Left ventricle myocardium inferior (tissue), 1 donor: ENCODE data around the gene FOXJ3. TPM values are rescaled to one million over a fixed set of nuclear protein-coding genes. Genes with fewer than 3 reads are reported as not detected.

ENCODE experiments used
- DNase-seq: peaks from one replicate; pipeline ENCODE4 v3.0.0-alpha.2; 2020
- H3K27ac ChIP-seq: fragments of 200-600 bp; replicated peaks from 2 replicates; pipeline ENCODE4 v1.8.0; 2021
- H3K27me3 ChIP-seq: fragments of 200-600 bp; 2 replicates; pipeline ENCODE4 v1.8.0; 2021; ENCODE audit warnings: low read depth
- H3K36me3 ChIP-seq: fragments of 200-600 bp; 2 replicates; pipeline ENCODE4 v1.8.0; 2021
- H3K4me1 ChIP-seq: fragments of 200-600 bp; 2 replicates; pipeline ENCODE4 v1.8.0; 2021
- H3K4me3 ChIP-seq: fragments of 200-600 bp; 2 replicates; pipeline ENCODE4 v1.8.0; 2021; ENCODE audit warnings: mild to moderate bottlenecking, moderate library complexity
- H3K9me3 ChIP-seq: fragments of 200-600 bp; replicated peaks from 2 replicates; pipeline ENCODE4 v1.8.0; 2021
- CTCF ChIP-seq: fragments of 200-600 bp; IDR thresholded peaks from 2 replicates; pipeline ENCODE4 v1.8.0; 2021; ENCODE audit warnings: antibody characterized with exemption, mild to moderate bottlenecking, borderline replicate concordance
- intact Hi-C: fragments of 100-400 bp; cut with micrococcal nuclease; formaldehyde crosslinking; loops from one replicate; pipeline ENCODE4 v1.11.0; 2022
- total RNA-seq: library from RNA; stranded (reverse); fragmentation: NEBNext Ultra II Directional; extraction: Animal tissue kit (Norgen Biotek cat#: 25700); gene quantifications from one replicate; pipeline ENCODE4 v1.2.1, GENCODE V29; 2021
- donor health status: DM: no; HTN: yes; CAD: no; lungs with severe emphysema.

Gene FOXJ3
- total RNA-seq, 1 donor from 2014 or later, result 40.7 TPM

- no peak for TF ChIP-seq CTCF
- no peak overlapping the region for H3K4me3 ChIP-seq
- no peaks in the 10 kb centered on the region for H3K9me3 ChIP-seq
- H3K27ac ChIP-seq, result no peak overlapping the region
- no peaks in the 10 kb centered on the region for H3K36me3 ChIP-seq
- intact Hi-C loops, result no loop called here
- no peak for DNase-seq
- H3K4me1 ChIP-seq, result peaks cover 12% of the 10 kb centered on the region
- no peaks in the 10 kb centered on the region for H3K27me3 ChIP-seq
Observed at GRCh38 chr1:42340901-42341300, 5.9 kb upstream of the FOXJ3 start.

GRCh38 chr1:42340093-42340492 lies 5.1 kb upstream of the FOXJ3 start:
- Histone ChIP-seq H3K4me1 (peaks cover 19% of the 10 kb centered on the region), H3K9me3 (no peaks in the 10 kb centered on the region), H3K27ac (no peak overlapping the region), H3K36me3 (no peaks in the 10 kb centered on the region), H3K27me3 (no peaks in the 10 kb centered on the region), H3K4me3 (no peak overlapping the region)
- no peak for TF ChIP-seq CTCF
- DNase-seq, result no peak
- intact Hi-C loops, result no loop called here

- H3K36me3 ChIP-seq, result no peaks in the 10 kb centered on the region
- TF ChIP-seq CTCF, result no peak
- intact Hi-C loops, result loop anchor here (10.0 kb wide), 1 partner anchor 118 kb away; the partner anchor contains the start of genes PPCS and ZMYND12
- peaks cover 45% of the 10 kb centered on the region for H3K4me1 ChIP-seq
- H3K27ac ChIP-seq, result no peak overlapping the region
- no peaks in the 10 kb centered on the region for H3K27me3 ChIP-seq
- DNase-seq, result no peak
- H3K9me3 ChIP-seq, result no peaks in the 10 kb centered on the region
- H3K4me3 ChIP-seq, result no peak overlapping the region
Observed at GRCh38 chr1:42336978-42337377, 1.9 kb upstream of the FOXJ3 start.

- intact Hi-C loops, result loop anchor here (10.0 kb wide), 1 partner anchor 119 kb away; the partner anchor contains the start of genes PPCS and ZMYND12
- no peak for DNase-seq
- no peak for TF ChIP-seq CTCF
Observed at GRCh38 chr1:42335809-42336518, 929 bp upstream of the FOXJ3 start.

GRCh38 chr1:42334240-42335049 lies 590 bp downstream of the FOXJ3 start:
- H3K36me3 ChIP-seq, result no peaks in the 10 kb centered on the region
- H3K27ac ChIP-seq, result peak overlapping the region; percentile 97
- peaks cover 70% of the 10 kb centered on the region for H3K4me1 ChIP-seq
- no peak for TF ChIP-seq CTCF
- H3K4me3 ChIP-seq, result peak overlapping the region; percentile 95
- no peaks in the 10 kb centered on the region for H3K9me3 ChIP-seq
- no peaks in the 10 kb centered on the region for H3K27me3 ChIP-seq
- DNase-seq, result peak; percentile 53
- intact Hi-C loops, result loop anchor here (10.0 kb wide), 1 partner anchor 120 kb away; the partner anchor contains the start of genes PPCS and ZMYND12

More at GRCh38 chr1:42335809-42336518, 929 bp upstream of the FOXJ3 start:
- no peaks in the 10 kb centered on the region for H3K27me3 ChIP-seq
- H3K27ac ChIP-seq, result peak overlapping the region; percentile 97
- H3K4me3 ChIP-seq, result peak overlapping the region; percentile 95
- H3K4me1 ChIP-seq, result peaks cover 55% of the 10 kb centered on the region
- H3K36me3 ChIP-seq, result no peaks in the 10 kb centered on the region
- H3K9me3 ChIP-seq, result no peaks in the 10 kb centered on the region
